Hepatocyte (in vitro differentiated cells): ENCODE data around the gene TFCP2. TPM values are rescaled to one million over a fixed set of nuclear protein-coding genes. Genes with fewer than 3 reads are reported as not detected.
A peak's percentile ranks its signal among the peaks of the same experiment; 100 is the strongest.

Source experiments
- DNase-seq: peaks from one replicate; pipeline ENCODE4 v3.0.0-alpha.2; 2016; ENCODE audit warnings: low spot score
- H2AFZ ChIP-seq: fragments of 200-600 bp; sonication (generic); 2 replicates; pipeline ENCODE4 v1.6.0; 2016; ENCODE audit warnings: antibody characterized with exemption, mild to moderate bottlenecking
- H3K27ac ChIP-seq: fragments of 200-600 bp; sonication (generic); 2 replicates; pipeline ENCODE4 v1.5.1; 2016; ENCODE audit warnings: mild to moderate bottlenecking
- H3K27me3 ChIP-seq: fragments of 200-600 bp; sonication (generic); 2 replicates; pipeline ENCODE4 v1.6.1; 2016
- H3K36me3 ChIP-seq: fragments of 200-600 bp; sonication (generic); replicated peaks from 2 replicates; pipeline ENCODE4 v1.5.1; 2016; ENCODE audit warnings: low read depth; ENCODE audit not compliant: insufficient read depth
- H3K4me1 ChIP-seq: fragments of 200-600 bp; sonication (generic); 2 replicates; pipeline ENCODE4 v1.5.1; 2016; ENCODE audit warnings: mild to moderate bottlenecking, moderate library complexity; ENCODE audit not compliant: insufficient read depth
- H3K4me2 ChIP-seq: fragments of 200-600 bp; sonication (generic); 2 replicates; pipeline ENCODE4 v1.6.0; 2016
- H3K4me3 ChIP-seq: fragments of 200-600 bp; sonication (generic); 2 replicates; pipeline ENCODE4 v1.5.1; 2016; ENCODE audit warnings: mild to moderate bottlenecking
- H3K79me2 ChIP-seq: fragments of 200-600 bp; sonication (generic); 2 replicates; pipeline ENCODE4 v1.6.0; 2017; ENCODE audit warnings: mild to moderate bottlenecking
- H3K9me2 ChIP-seq: fragments of 200-600 bp; sonication (generic); replicated peaks from 2 replicates; pipeline ENCODE4 v1.6.0; 2017; ENCODE audit warnings: mild to moderate bottlenecking; ENCODE audit not compliant: insufficient read depth
- H3K9me3 ChIP-seq: fragments of 200-600 bp; sonication (generic); 2 replicates; pipeline ENCODE4 v1.5.1; 2016; ENCODE audit warnings: low read depth, mild to moderate bottlenecking
- H4K20me1 ChIP-seq: fragments of 200-600 bp; sonication (generic); 2 replicates; pipeline ENCODE4 v1.6.0; 2016; ENCODE audit warnings: mild to moderate bottlenecking; ENCODE audit not compliant: insufficient read depth, poor library complexity, severe bottlenecking
- EZH2 ChIP-seq: fragments of 200-600 bp; sonication (generic); IDR thresholded peaks from 2 replicates; pipeline ENCODE4 v1.6.1; 2016; ENCODE audit warnings: antibody characterized with exemption, mild to moderate bottlenecking, borderline replicate concordance
- EZH2phosphoT487 ChIP-seq: fragments of 200-600 bp; sonication (generic); IDR thresholded peaks from one replicate; pipeline ENCODE4 v1.6.1; 2018; ENCODE audit warnings: antibody characterized with exemption, mild to moderate bottlenecking, low read depth, moderate library complexity; ENCODE audit not compliant: unreplicated experiment, severe bottlenecking
- WGBS: methylation state at CpG from one replicate; pipeline ENCODE4 v1.1.6; 2016; ENCODE audit warnings: low lambda C conversion rate; ENCODE audit errors: missing lambda C conversion rate; 5-methylcytosine and 5-hydroxymethylcytosine counted together
- polyA plus RNA-seq: library from polyadenylated mRNA; unstranded; fragments of >200 nt; fragmentation: Nextera tagmentation; extraction: Ambion mirVana; gene quantifications from 2 replicates; pipeline ENCODE4 v1.2.1, GENCODE V29; 2016
- total RNA-seq: library from RNA; depleted of rRNA; stranded (reverse); fragments of >200 nt; gene quantifications from 2 replicates; pipeline ENCODE4 v1.2.3, GENCODE V29; 2014
- TF ChIP-seq, protein P1 (sequence below): fragments of 200-600 bp; sonication (generic); IDR thresholded peaks from 2 replicates; pipeline ENCODE4 v1.5.1; 2016; ENCODE audit warnings: antibody characterized with exemption, mild to moderate bottlenecking; ENCODE audit not compliant: poor library complexity

The TFCP2 gene
- total and polyA plus RNA-seq, 2 experiments from 2014 or later: 6.9 to 10.4 TPM

GRCh38 chr12:51083126-51083833 lies 89.7 kb downstream of the TFCP2 start, which contains the start of gene CSRNP2:
Gene CSRNP2 (minus strand): TSS chr12:51083596. CDS start chr12:51076561, 7,035 bp downstream.
- no peaks in the 10 kb centered on the region for H3K9me2 ChIP-seq
- no peaks in the 10 kb centered on the region for H3K9me3 ChIP-seq
- H3K4me3 ChIP-seq: peak within 1 kb of the TSS; percentile 70
- H3K27ac ChIP-seq: peak within 1 kb of the TSS; percentile 93
- H3K79me2 ChIP-seq: peaks cover 38% of the 10 kb centered on the region
- DNase-seq: peak; percentile 97
- no peaks in the 10 kb centered on the region for H3K27me3 ChIP-seq
- peak within 1 kb of the TSS; percentile 82 for H2AFZ ChIP-seq
- H3K4me2 ChIP-seq: peak within 1 kb of the TSS; percentile 85
- H4K20me1 ChIP-seq: peaks cover 23% of the 10 kb centered on the region
- WGBS: 0% methylated on average over 12 of the region's 74 CpGs
- H3K36me3 ChIP-seq: no peaks in the 10 kb centered on the region
- TF ChIP-seq EZH2phosphoT487: no peak
- no peak for TF ChIP-seq EZH2
- TF ChIP-seq, protein P1, sequence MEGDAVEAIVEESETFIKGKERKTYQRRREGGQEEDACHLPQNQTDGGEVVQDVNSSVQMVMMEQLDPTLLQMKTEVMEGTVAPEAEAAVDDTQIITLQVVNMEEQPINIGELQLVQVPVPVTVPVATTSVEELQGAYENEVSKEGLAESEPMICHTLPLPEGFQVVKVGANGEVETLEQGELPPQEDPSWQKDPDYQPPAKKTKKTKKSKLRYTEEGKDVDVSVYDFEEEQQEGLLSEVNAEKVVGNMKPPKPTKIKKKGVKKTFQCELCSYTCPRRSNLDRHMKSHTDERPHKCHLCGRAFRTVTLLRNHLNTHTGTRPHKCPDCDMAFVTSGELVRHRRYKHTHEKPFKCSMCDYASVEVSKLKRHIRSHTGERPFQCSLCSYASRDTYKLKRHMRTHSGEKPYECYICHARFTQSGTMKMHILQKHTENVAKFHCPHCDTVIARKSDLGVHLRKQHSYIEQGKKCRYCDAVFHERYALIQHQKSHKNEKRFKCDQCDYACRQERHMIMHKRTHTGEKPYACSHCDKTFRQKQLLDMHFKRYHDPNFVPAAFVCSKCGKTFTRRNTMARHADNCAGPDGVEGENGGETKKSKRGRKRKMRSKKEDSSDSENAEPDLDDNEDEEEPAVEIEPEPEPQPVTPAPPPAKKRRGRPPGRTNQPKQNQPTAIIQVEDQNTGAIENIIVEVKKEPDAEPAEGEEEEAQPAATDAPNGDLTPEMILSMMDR: no peak
- H3K4me1 ChIP-seq: peaks cover 15% of the 10 kb centered on the region

DNA sequence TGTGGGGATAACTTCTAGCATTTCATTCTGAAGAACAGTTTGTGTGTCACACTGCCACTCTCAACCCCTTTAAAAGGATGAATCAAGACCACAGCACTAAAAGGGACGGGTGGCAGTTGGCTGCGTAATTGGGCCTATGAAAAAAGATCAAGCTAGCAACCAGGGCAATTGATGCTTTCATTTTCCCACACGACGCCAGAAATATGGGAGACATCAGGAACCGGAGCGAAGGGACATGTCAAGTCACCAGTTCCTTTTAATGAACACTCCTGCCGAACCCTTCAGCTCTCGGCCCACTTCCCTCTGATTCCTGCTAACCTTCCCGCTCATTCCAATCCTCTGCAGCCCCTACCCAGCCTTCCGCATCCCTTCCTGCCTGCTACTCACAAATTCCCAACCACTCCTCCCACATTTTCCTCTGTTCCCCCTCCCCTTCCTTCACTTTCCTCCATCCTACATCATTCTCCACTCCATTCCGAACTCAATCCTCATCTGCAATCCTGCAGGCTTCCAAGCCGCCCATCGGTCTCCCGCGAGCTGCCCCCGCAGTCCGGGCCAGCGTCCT lies 90.3 kb downstream of the TFCP2 start:
- Histone ChIP-seq H3K27me3 (no peaks in the 10 kb centered on the region), H2AFZ (peak overlapping the region; percentile 78), H3K79me2 (peaks cover 45% of the 10 kb centered on the region)

DNA sequence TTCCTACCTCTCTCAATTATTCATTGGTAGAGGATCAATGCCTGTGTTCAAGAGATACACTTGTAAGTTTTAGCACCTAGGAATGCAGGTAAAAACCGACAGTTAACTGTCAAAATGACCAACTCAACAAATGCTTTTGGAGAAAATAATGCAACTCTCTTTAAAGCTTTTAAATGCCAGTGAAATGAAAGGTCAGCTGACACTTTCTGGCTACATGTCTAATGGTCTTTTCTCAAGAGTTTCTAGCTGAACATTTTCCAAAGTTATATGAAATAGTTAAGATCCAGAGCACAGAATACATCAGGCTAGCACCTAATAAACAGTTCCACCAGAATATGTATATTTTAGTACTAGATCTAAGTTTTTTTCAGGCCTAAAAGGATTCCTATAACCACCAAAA lies 91.5 kb downstream of the TFCP2 start:
- H3K27ac ChIP-seq: peak overlapping the region; percentile 93
- peak overlapping the region; percentile 85 for H3K4me2 ChIP-seq
- H2AFZ ChIP-seq: no peak overlapping the region
- TF ChIP-seq EZH2: no peak
- TF ChIP-seq, protein P1: no peak
- no peak for TF ChIP-seq EZH2phosphoT487
- H3K27me3 ChIP-seq: no peaks in the 10 kb centered on the region
- no peaks in the 10 kb centered on the region for H3K36me3 ChIP-seq
- peaks cover 26% of the 10 kb centered on the region for H4K20me1 ChIP-seq
- no peaks in the 10 kb centered on the region for H3K9me2 ChIP-seq
- no peaks in the 10 kb centered on the region for H3K9me3 ChIP-seq
- H3K4me3 ChIP-seq: no peak overlapping the region
- no peak for DNase-seq
- peaks cover 57% of the 10 kb centered on the region for H3K79me2 ChIP-seq
- peaks cover 15% of the 10 kb centered on the region for H3K4me1 ChIP-seq
- WGBS: 70% methylated on average over 1 of the region's 1 CpG

More for the DNA sequence above, 90.3 kb downstream of the TFCP2 start:
- H4K20me1 ChIP-seq: peaks cover 26% of the 10 kb centered on the region
- TF ChIP-seq EZH2 (no peak), EZH2phosphoT487 (no peak)
- TF ChIP-seq, protein P1: no peak
- H3K4me1 ChIP-seq: peaks cover 15% of the 10 kb centered on the region
- no peaks in the 10 kb centered on the region for H3K9me3 ChIP-seq
- no peak for DNase-seq
- H3K4me2 ChIP-seq: peak overlapping the region; percentile 85
- peak overlapping the region; percentile 93 for H3K27ac ChIP-seq
- H3K4me3 ChIP-seq: peak overlapping the region; percentile 70
- H3K36me3 ChIP-seq: no peaks in the 10 kb centered on the region
- no peaks in the 10 kb centered on the region for H3K9me2 ChIP-seq
- 3% methylated on average over 11 of the region's 18 CpGs for WGBS
